Pancreas (tissue), 10 donors: Measurements from ENCODE around the gene SLC2A1. TPM values are rescaled to one million over a fixed set of nuclear protein-coding genes. Genes with fewer than 3 reads are reported as not detected.

Experiments used
- ATAC-seq, 4 donors: fragments of 200-7000 bp; cut with Tn5 transposase; one replicate each; pipeline versions ENCODE4 v1.8.0 to v1.9.1; 2020; ENCODE audit warnings: mild to moderate bottlenecking in 4 of 4, moderate library complexity in 4 of 4
- DNase-seq, 6 donors: peaks; one replicate each; pipeline ENCODE4 v3.0.0-alpha.2; 2020
- FAIRE-seq: peaks from 2 replicates; lab custom pipeline; 2012; peaks lifted over from hg19 to GRCh38; lab: Jason Lieb, UNC
- H3K27ac ChIP-seq, 4 donors: fragments of 200-600 bp; sonication (generic); 1 replicate in 3 of 4; 2 replicates in 1 of 4; pipeline versions ENCODE4 v1.5.0 to v1.8.0; 2020
- H3K27me3 ChIP-seq, 4 donors: fragments of 200-600 bp; one replicate each; pipeline ENCODE4 v1.8.0; 2021
- H3K36me3 ChIP-seq, 3 donors: fragments of 200-600 bp; sonication (generic) in 1 of 3; one replicate each; pipeline versions ENCODE4 v1.5.0 to v1.8.0; 2020 to 2021
- H3K4me1 ChIP-seq, 3 donors: fragments of 200-600 bp; one replicate each; pipeline ENCODE4 v1.8.0; 2021
- H3K4me3 ChIP-seq, 4 donors: fragments of 200-600 bp; sonication (generic) in 2 of 4; one replicate each; pipeline versions ENCODE4 v1.5.0 to v1.8.0; 2020 to 2021
- H3K9me3 ChIP-seq, 4 donors: fragments of 200-600 bp; one replicate each; pipeline ENCODE4 v1.8.0; 2021
- CTCF ChIP-seq, 4 donors: fragments of 200-600 bp; sonication (generic) in 3 of 4; IDR thresholded peaks; one replicate each; pipeline versions ENCODE4 v1.5.0 to v1.8.0; 2021; ENCODE audit warnings: antibody characterized with exemption in 4 of 4
- WGBS, 2 donors: extraction: QIAGEN DNeasy Blood & Tissue Kit; methylation state at CpG; one replicate each; pipeline ENCODE4 v1.1.7; 2013; 5-methylcytosine and 5-hydroxymethylcytosine counted together
- intact Hi-C, 3 donors: fragments of 100-400 bp; cut with DNase I; formaldehyde crosslinking; loops; one replicate each; pipeline versions ENCODE4 v1.11.1 to v1.14.2; 2022
- polyA plus RNA-seq, 2 donors: library from polyadenylated mRNA; stranded (reverse); fragments of 200-250 nt; gene quantifications; one replicate each; pipeline ENCODE4 v1.2.3, GENCODE V29; 2013
- total RNA-seq, 6 donors: library from RNA; stranded (reverse); fragmentation: NEBNext Ultra II Directional in 4 of 6; extraction: Animal tissue kit (Norgen Biotek cat#: 25700) in 4 of 6; gene quantifications; one replicate each; pipeline versions ENCODE4 v1.2.1 to v1.2.4, GENCODE V29; 2021 to 2023
- donor health status: healthy with polysubstance abuse.
- donor health status: DM: no; HTN: no; CAD: no; lungs with moderate emphysema.
- donor health status: DM: no; HTN: no; CAD: no.
- donor health status: control.
- donor health status: control.
- donor health status: Bipolar disorder and iron deficiency.
- donor health status: DM: yes; HTN: yes; CAD: no.
- donor health status: DM: no; HTN: no; CAD: no.
- donor health status: DM: no; HTN: no; CAD: no.
- donor health status: DM: yes; HTN: yes; CAD: no.

SLC2A1 gene
- total and polyA plus RNA-seq, 8 donors: 1.6 to 10.9 (median 6.8) TPM

DNA sequence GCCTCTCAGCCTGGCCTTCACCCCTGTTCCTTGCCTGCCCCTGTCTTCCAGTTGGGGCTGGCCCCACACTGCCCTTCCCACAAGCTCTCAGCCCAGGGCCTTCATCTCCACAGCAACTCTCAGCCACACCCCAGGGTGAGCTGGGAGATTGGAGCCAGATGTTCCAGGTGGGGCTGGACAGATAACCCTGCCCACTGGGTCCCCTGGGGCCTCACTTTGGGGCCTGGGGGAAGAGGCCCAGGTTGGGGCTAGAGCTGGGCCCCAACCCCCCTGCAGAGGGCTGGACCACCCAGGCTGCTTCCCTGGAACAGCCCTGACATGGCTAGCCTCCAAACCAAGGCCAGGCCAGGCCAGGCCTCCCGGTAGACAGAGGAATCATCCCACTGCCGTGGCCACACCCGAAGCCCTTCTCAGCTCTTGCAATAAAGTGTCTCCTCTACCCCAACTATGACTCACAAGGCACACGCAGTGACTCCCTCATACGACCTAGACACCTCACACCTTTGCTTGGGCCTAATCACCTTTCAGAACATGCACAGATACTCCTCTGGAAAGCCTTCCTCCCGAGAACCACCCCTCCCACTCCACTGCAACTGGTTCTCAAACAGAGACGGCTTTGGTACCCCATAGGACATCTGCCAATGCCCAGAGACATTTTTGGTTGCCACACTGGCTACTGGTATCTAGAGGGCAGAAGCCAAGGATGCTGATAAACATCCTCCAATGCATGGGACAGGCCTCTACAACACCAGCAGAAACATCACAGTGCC, 22.2 kb downstream of the SLC2A1 start:
- 71 to 79% methylated on average over 7 of the region's 7 CpGs for WGBS, 2 donors
- no peak for FAIRE-seq

GRCh38 chr1:42935971-42936308, 22.7 kb downstream of the SLC2A1 start:
- peak in 1 of 6 donors; percentile 35 for DNase-seq
- intact Hi-C loops: loop anchor here in 1 of 3 donors (10.0 kb wide), 1 partner anchor 129 kb away; no protein-coding TSS in a partner anchor
- H3K4me1 ChIP-seq: peaks cover 8 to 18% (median 17%) of the 10 kb centered on the region in 3 donors
- H3K36me3 ChIP-seq: no peaks in the 10 kb centered on the region
- H3K9me3 ChIP-seq: no peaks in the 10 kb centered on the region
- H3K4me3 ChIP-seq: no peak overlapping the region
- ATAC-seq: no peak
- H3K27ac ChIP-seq: no peak overlapping the region
- FAIRE-seq: no peak
- TF ChIP-seq CTCF (IDR thresholded peaks at IDR 0.05): no peak
- 94 to 95% methylated on average over 5 of the region's 5 CpGs for WGBS, 2 donors
- no peaks in the 10 kb centered on the region for H3K27me3 ChIP-seq

More for the DNA sequence above, 22.2 kb downstream of the SLC2A1 start:
- TF ChIP-seq CTCF (IDR thresholded peaks at IDR 0.05): no peak
- no peaks in the 10 kb centered on the region for H3K27me3 ChIP-seq
- peaks cover 8 to 22% (median 18%) of the 10 kb centered on the region in 3 donors for H3K4me1 ChIP-seq
- no peak overlapping the region for H3K27ac ChIP-seq
- no peak overlapping the region for H3K4me3 ChIP-seq
- no peaks in the 10 kb centered on the region for H3K9me3 ChIP-seq
- ATAC-seq (peak in 1 of 4 donors; percentile 5), DNase-seq (peak in 2 of 6 donors; percentile 17 to 37)
- no peaks in the 10 kb centered on the region for H3K36me3 ChIP-seq
- intact Hi-C loops: loop anchor here in 1 of 3 donors (10.0 kb wide), 1 partner anchor 128 kb away; no protein-coding TSS in a partner anchor

GRCh38 chr1:42935313-42935895, 23.3 kb downstream of the SLC2A1 start:
- Histone ChIP-seq H3K9me3 (no peaks in the 10 kb centered on the region), H3K27me3 (no peaks in the 10 kb centered on the region), H3K27ac (no peak overlapping the region), H3K36me3 (no peaks in the 10 kb centered on the region), H3K4me3 (no peak overlapping the region), H3K4me1 (peaks cover 8 to 18% (median 14%) of the 10 kb centered on the region in 3 donors)
- intact Hi-C loops: loop anchor here in 1 of 3 donors (10.0 kb wide), 1 partner anchor 129 kb away; no protein-coding TSS in a partner anchor
- WGBS, 2 donors: 90 to 95% methylated on average over 8 of the region's 8 CpGs
- DNase-seq (peak in 2 of 6 donors; percentile 36 to 40), FAIRE-seq (no peak), ATAC-seq (peak in 1 of 4 donors; percentile 11)
- no peak for TF ChIP-seq CTCF (IDR thresholded peaks at IDR 0.05)

- intact Hi-C loops: loop anchor here in 1 of 3 donors (10.0 kb wide), 1 partner anchor 130 kb away; no protein-coding TSS in a partner anchor
- no peaks in the 10 kb centered on the region for H3K9me3 ChIP-seq
- no peaks in the 10 kb centered on the region for H3K36me3 ChIP-seq
- ATAC-seq (no peak), FAIRE-seq (no peak), DNase-seq (peak in 1 of 6 donors; percentile 31)
- 91 to 95% methylated on average over 20 of the region's 20 CpGs for WGBS, 2 donors
- H3K27ac ChIP-seq: no peak overlapping the region
- no peaks in the 10 kb centered on the region for H3K27me3 ChIP-seq
- peaks cover 8 to 18% (median 13%) of the 10 kb centered on the region in 3 donors for H3K4me1 ChIP-seq
- H3K4me3 ChIP-seq: no peak overlapping the region
- TF ChIP-seq CTCF (IDR thresholded peaks at IDR 0.05): no peak
These were observed 23.9 kb downstream of the SLC2A1 start for GRCh38 chr1:42934541-42935312.
